Mononuclear cell (primary cell): ENCODE results near the gene ARF4. TPM values are rescaled to one million over a fixed set of nuclear protein-coding genes. Genes with fewer than 3 reads are reported as not detected.

Source experiments
- H3K27me3 ChIP-seq: 2 replicates; pipeline ENCODE4 v1.6.0; 2011; ENCODE audit warnings: low read length, control low read depth; ENCODE audit not compliant: insufficient read depth
- H3K4me1 ChIP-seq: 2 replicates; pipeline ENCODE4 v1.5.1; 2011; ENCODE audit warnings: mild to moderate bottlenecking, low read length, control low read depth; ENCODE audit not compliant: insufficient read depth
- H3K4me3 ChIP-seq: 2 replicates; pipeline ENCODE4 v1.5.1; 2011; ENCODE audit warnings: mild to moderate bottlenecking, low read length, moderate library complexity
- H3K9me3 ChIP-seq: 2 replicates; pipeline ENCODE4 v1.5.1; 2011; ENCODE audit warnings: low read depth, mild to moderate bottlenecking, control low read depth, low read length
- total RNA-seq: library from RNA; depleted of rRNA; stranded (reverse); fragments of >200 nt; gene quantifications from one replicate; pipeline ENCODE4 v1.2.3, GENCODE V29; 2012

ARF4 gene
- total RNA-seq, 1 donor, result 69.9 TPM

GRCh38 chr3:57555738-57556458, 41.2 kb downstream of the ARF4 start, which contains the start of gene PDE12:
PDE12 (plus strand) TSS chr3:57556274; CDS start chr3:57556380, 106 bp downstream.
- peaks cover 34% of the 10 kb centered on the region for H3K4me1 ChIP-seq
- H3K4me3 ChIP-seq, result peak within 1 kb of the TSS; percentile 72
- no peaks in the 10 kb centered on the region for H3K27me3 ChIP-seq

GRCh38 chr3:57555306-57555705, 41.8 kb downstream of the ARF4 start:
- Histone ChIP-seq H3K9me3 (no peaks in the 10 kb centered on the region), H3K4me1 (peaks cover 34% of the 10 kb centered on the region), H3K27me3 (no peaks in the 10 kb centered on the region), H3K4me3 (peak overlapping the region; percentile 72)

More at GRCh38 chr3:57555738-57556458, 41.2 kb downstream of the ARF4 start, which contains the start of gene PDE12:
- no peaks in the 10 kb centered on the region for H3K9me3 ChIP-seq

- Histone ChIP-seq H3K4me3 (no peak overlapping the region), H3K4me1 (peaks cover 7% of the 10 kb centered on the region), H3K27me3 (no peaks in the 10 kb centered on the region)
Measured at GRCh38 chr3:57546616-57547015, 50.5 kb downstream of the ARF4 start.

GRCh38 chr3:57545636-57546268, 51.4 kb downstream of the ARF4 start:
- H3K4me3 ChIP-seq, result no peak overlapping the region
- H3K27me3 ChIP-seq, result no peaks in the 10 kb centered on the region
- H3K9me3 ChIP-seq, result no peaks in the 10 kb centered on the region
- H3K4me1 ChIP-seq, result peaks cover 7% of the 10 kb centered on the region

More at GRCh38 chr3:57546616-57547015, 50.5 kb downstream of the ARF4 start:
- no peaks in the 10 kb centered on the region for H3K9me3 ChIP-seq

GRCh38 chr3:57544181-57545125, 52.7 kb downstream of the ARF4 start, which contains the start of gene DNAH12:
DNAH12 (minus strand) TSS chr3:57544344; CDS start chr3:57542870, 1,474 bp downstream.
- Histone ChIP-seq H3K27me3 (no peaks in the 10 kb centered on the region), H3K9me3 (no peaks in the 10 kb centered on the region), H3K4me3 (no peak within 1 kb of the TSS), H3K4me1 (peaks cover 7% of the 10 kb centered on the region)

- Histone ChIP-seq H3K9me3 (no peaks in the 10 kb centered on the region), H3K4me3 (no peak overlapping the region), H3K4me1 (no peaks in the 10 kb centered on the region), H3K27me3 (no peaks in the 10 kb centered on the region)
Measured at GRCh38 chr3:57538465-57538864, 58.7 kb downstream of the ARF4 start.

- H3K9me3 ChIP-seq, result no peaks in the 10 kb centered on the region
- H3K27me3 ChIP-seq, result no peaks in the 10 kb centered on the region
- H3K4me1 ChIP-seq, result no peaks in the 10 kb centered on the region
- H3K4me3 ChIP-seq, result no peak overlapping the region
Measured at GRCh38 chr3:57530071-57530608, 67.0 kb downstream of the ARF4 start.

Other genes with a start within 250 kb of the ARF4 start
- 0.63 TPM for gene DNAH12, start 53.0 kb downstream of the ARF4 start, total RNA-seq
- 43.4 TPM for gene PDE12, start 41.1 kb downstream of the ARF4 start, total RNA-seq
- gene DENND6A, start 95.7 kb upstream of the ARF4 start, total RNA-seq, result 136 TPM
- 68.6 TPM for gene SLMAP, start 159.0 kb upstream of the ARF4 start, total RNA-seq